GM04504 (cell line): ENCODE data around the gene GDPD5.
A peak's percentile ranks its signal among the peaks of the same experiment; 100 is the strongest.

Source experiments
- DNase-seq: peaks from one replicate; pipeline ENCODE4 v3.0.0-alpha.2; 2012; ENCODE audit warnings: low read depth

Gene GDPD5

GRCh38 chr11:75510004-75510722 is 15.6 kb downstream of the GDPD5 start:
- DNase-seq, result no peak

- DNase-seq, result no peak
Observed at GRCh38 chr11:75509020-75509720, 16.6 kb downstream of the GDPD5 start.

- DNase-seq, result no peak
Observed at GRCh38 chr11:75508051-75508561, 17.6 kb downstream of the GDPD5 start.

- DNase-seq, result no peak
Observed at GRCh38 chr11:75507571-75507970, 18.2 kb downstream of the GDPD5 start.

- no peak for DNase-seq
Observed at GRCh38 chr11:75506827-75507226, 18.9 kb downstream of the GDPD5 start.

- no peak for DNase-seq
Observed at GRCh38 chr11:75505916-75506692, 19.6 kb downstream of the GDPD5 start.

GRCh38 chr11:75504501-75504900 is 21.2 kb downstream of the GDPD5 start:
- DNase-seq, result no peak

- no peak for DNase-seq
Observed at GRCh38 chr11:75503531-75504099, 22.1 kb downstream of the GDPD5 start.

- no peak for DNase-seq
Observed at GRCh38 chr11:75502138-75502537, 23.6 kb downstream of the GDPD5 start.

- DNase-seq, result no peak
Observed at GRCh38 chr11:75500742-75501141, 25.0 kb downstream of the GDPD5 start.

GRCh38 chr11:75499423-75500190 is 26.1 kb downstream of the GDPD5 start:
- peak; percentile 97 for DNase-seq

GRCh38 chr11:75498556-75499255 is 27.0 kb downstream of the GDPD5 start:
- peak; percentile 28 for DNase-seq

GRCh38 chr11:75497788-75498409 is 27.8 kb downstream of the GDPD5 start:
- no peak for DNase-seq

GRCh38 chr11:75496305-75496752 is 29.4 kb downstream of the GDPD5 start:
- DNase-seq, result no peak

- no peak for DNase-seq
Observed at GRCh38 chr11:75495749-75496304, 29.9 kb downstream of the GDPD5 start.

GRCh38 chr11:75493626-75494025 is 32.1 kb downstream of the GDPD5 start:
- DNase-seq, result no peak

GRCh38 chr11:75492181-75492820 is 33.4 kb downstream of the GDPD5 start:
- no peak for DNase-seq

- DNase-seq, result no peak
Observed at GRCh38 chr11:75491465-75491864, 34.3 kb downstream of the GDPD5 start.
